Body of pancreas (tissue), 4 donors: ENCODE measurements around the gene ARHGEF19. TPM values are rescaled to one million over a fixed set of nuclear protein-coding genes. Genes with fewer than 3 reads are reported as not detected.
A peak's percentile ranks its signal among the peaks of the same experiment; 100 is the strongest.

Experiments
- ATAC-seq: fragments of 150-250 bp; one replicate; pipeline ENCODE4 v1.9.1; 2016
- DNase-seq, 4 donors: peaks; one replicate each; pipeline ENCODE4 v3.0.0-alpha.2; 2019
- H3K27ac ChIP-seq, 4 donors: fragments of 200-600 bp; sonication (generic); 1 replicate in 3 of 4; 2 replicates in 1 of 4; pipeline versions ENCODE4 v1.5.1 to v1.6.1; 2016 to 2019; ENCODE audit warnings: mild to moderate bottlenecking in 1 of 4, mixed read lengths in 1 of 4, moderate library complexity in 1 of 4
- H3K27me3 ChIP-seq, 2 donors: fragments of 200-600 bp; sonication (generic); one replicate each; pipeline ENCODE4 v1.6.0; 2016; ENCODE audit warnings: mild to moderate bottlenecking in 1 of 2
- H3K36me3 ChIP-seq, 2 donors: fragments of 200-600 bp; sonication (generic); replicated peaks in 1 of 2; 2 replicates each; pipeline ENCODE4 v1.5.1; 2016; ENCODE audit warnings: low read depth in 2 of 2; ENCODE audit not compliant: insufficient read depth in 1 of 2
- H3K4me1 ChIP-seq: fragments of 200-600 bp; sonication (generic); one replicate; pipeline ENCODE4 v1.6.0; 2016
- H3K4me3 ChIP-seq, 2 donors: fragments of 200-600 bp; sonication (generic); 1 replicate in 1 of 2; 2 replicates in 1 of 2; pipeline ENCODE4 v1.5.1; 2016 to 2019
- H3K9me3 ChIP-seq, 3 donors: fragments of 200-600 bp; sonication (generic); 1 replicate in 2 of 3; 2 replicates in 1 of 3; pipeline ENCODE4 v1.5.1; 2016
- CTCF ChIP-seq, 7 experiments: fragments of 450-650 bp in 4 of 7; fragments of 200-600 bp in 3 of 7; sonication (generic) in 3 of 7; IDR thresholded peaks; one replicate each; pipeline ENCODE4 v1.5.1; 2016 to 2019; ENCODE audit warnings: antibody characterized with exemption in 7 of 7
- POLR2A ChIP-seq, 3 donors: fragments of 450-650 bp; IDR thresholded peaks; one replicate each; pipeline ENCODE4 v1.6.1; 2016; ENCODE audit warnings: antibody characterized with exemption in 3 of 3, mild to moderate bottlenecking in 2 of 3
- WGBS, 2 donors: methylation state at CpG; one replicate each; pipeline ENCODE4 v1.1.5; 2017; 5-methylcytosine and 5-hydroxymethylcytosine counted together
- intact Hi-C: fragments of 100-400 bp; cut with DNase I; formaldehyde crosslinking; loops from one replicate; pipeline ENCODE4 v1.15.1; 2023
- total RNA-seq, 2 donors: library from RNA; depleted of rRNA; stranded (reverse); fragments of >200 nt; gene quantifications; one replicate each; pipeline ENCODE4 v1.1.0, GENCODE V29; 2016

ARHGEF19 gene
- total RNA-seq, 2 donors from 2014 or later: 15.3 to 31.3 TPM

- 63 to 74% methylated on average over 9 of the region's 9 CpGs for WGBS, 2 donors
- ATAC-seq (no peak), DNase-seq (no peak)
- Histone ChIP-seq H3K4me1 (peaks cover 67% of the 10 kb centered on the region), H3K27ac (peak overlapping the region; percentile 6 to 58 (median 25)), H3K27me3 (no peaks in the 10 kb centered on the region), H3K36me3 (no peaks in the 10 kb centered on the region), H3K9me3 (no peaks in the 10 kb centered on the region), H3K4me3 (no peak overlapping the region)
- intact Hi-C loops: no loop called here
- no peak for TF ChIP-seq POLR2A (IDR thresholded peaks at IDR 0.05)
- TF ChIP-seq CTCF (IDR thresholded peaks at IDR 0.05): no peak
Observed at GRCh38 chr1:16209132-16209846, 3.2 kb downstream of the ARHGEF19 start.

- 76 to 81% methylated on average over 13 of the region's 13 CpGs for WGBS, 2 donors
- Histone ChIP-seq H3K36me3 (no peaks in the 10 kb centered on the region), H3K4me3 (no peak overlapping the region), H3K27ac (peak overlapping the region; percentile 2 to 95 (median 76)), H3K9me3 (no peaks in the 10 kb centered on the region), H3K4me1 (peaks cover 67% of the 10 kb centered on the region), H3K27me3 (no peaks in the 10 kb centered on the region)
- intact Hi-C loops: no loop called here
- ATAC-seq: no peak
- peak in 2 of 4 donors; percentile 30 to 70 for DNase-seq
- no peak for TF ChIP-seq POLR2A (IDR thresholded peaks at IDR 0.05)
- no peak for TF ChIP-seq CTCF (IDR thresholded peaks at IDR 0.05)
Observed at GRCh38 chr1:16208270-16208987, 4.0 kb downstream of the ARHGEF19 start.

- Histone ChIP-seq H3K36me3 (no peaks in the 10 kb centered on the region), H3K4me3 (no peak overlapping the region), H3K27ac (peak overlapping the region; percentile 89 to 98 (median 95)), H3K9me3 (no peaks in the 10 kb centered on the region), H3K27me3 (no peaks in the 10 kb centered on the region), H3K4me1 (peaks cover 59% of the 10 kb centered on the region)
- no peak for ATAC-seq
- intact Hi-C loops: no loop called here
- TF ChIP-seq POLR2A (IDR thresholded peaks at IDR 0.05) (no peak), CTCF (IDR thresholded peaks at IDR 0.05) (no peak)
- DNase-seq: peak in 2 of 4 donors; percentile 25 to 33
- WGBS, 2 donors: 74 to 76% methylated on average over 25 to 49 of the region's 51 CpGs
Observed at GRCh38 chr1:16207318-16208269, 4.9 kb downstream of the ARHGEF19 start.

GRCh38 chr1:16206547-16207317 is 5.7 kb downstream of the ARHGEF19 start:
- DNase-seq: peak; percentile 98 to 99 (median 98)
- peaks cover 51% of the 10 kb centered on the region for H3K4me1 ChIP-seq
- TF ChIP-seq CTCF (IDR thresholded peaks at IDR 0.05) (no peak), POLR2A (IDR thresholded peaks at IDR 0.05) (peak; percentile 60 to 83 (median 78))
- ATAC-seq: peak; percentile 93
- intact Hi-C loops: no loop called here
- WGBS, 2 donors: 0% methylated on average over 26 to 72 of the region's 87 CpGs
- no peaks in the 10 kb centered on the region for H3K27me3 ChIP-seq
- H3K36me3 ChIP-seq: no peaks in the 10 kb centered on the region
- no peaks in the 10 kb centered on the region for H3K9me3 ChIP-seq
- H3K27ac ChIP-seq: peak overlapping the region; percentile 89 to 98 (median 95)
- peak overlapping the region in 1 of 2 donors; percentile 50 for H3K4me3 ChIP-seq
